HepG2 (cell line): ENCODE measurements around the gene EBP.

ENCODE experiments used
- ZNF275 ChIP-seq: sonication (generic); formaldehyde crosslinking; IDR thresholded peaks from 2 replicates; pipeline ENCODE4 v1.8.0; 2022; ENCODE audit warnings: missing genetic modification reagents, mild to moderate bottlenecking, inconsistent platforms, borderline replicate concordance
- ZNF510 ChIP-seq: sonication (generic); formaldehyde crosslinking; IDR thresholded peaks from 2 replicates; pipeline ENCODE4 v1.4.0; 2020; ENCODE audit warnings: low read depth, mild to moderate bottlenecking, missing genetic modification reagents

GRCh38 chrX:48512371-48512935 is 9.2 kb upstream of the EBP start:
- no peak for TF ChIP-seq ZNF510 (CRISPR knock-in tag)
- TF ChIP-seq ZNF275 (CRISPR knock-in tag): no peak
